Erythroblast (primary cell): ENCODE data around the gene CWC15.
"Not testable (repeated sequence)": the region's sequence is repeated elsewhere in the genome, so short reads cannot be mapped to it uniquely, and the experiment has no call there.

ENCODE experiments used
- GATA1 ChIP-seq: IDR thresholded peaks from 2 replicates; pipeline ENCODE4 v1.6.1; 2011; ENCODE audit warnings: low read depth, mild to moderate bottlenecking, control low read depth, low read length, moderate library complexity
- POLR2A ChIP-seq: IDR thresholded peaks from 2 replicates; pipeline ENCODE4 v1.6.1; 2011; ENCODE audit warnings: mild to moderate bottlenecking, low read length

GRCh38 chr11:95021468-95021867, 48.1 kb upstream of the CWC15 start:
- not testable (repeated sequence) for TF ChIP-seq POLR2A, GATA1
